T1000 (cell line): ENCODE measurements around the gene M1AP.

Experiments
- DNase-seq: peaks from one replicate; lab custom pipeline; 2025; ENCODE audit warnings: mixed read lengths; lab: John Stamatoyannopoulos, UW

The M1AP gene

GRCh38 chr2:74648009-74648443 lies at the start of gene M1AP:
Gene M1AP, minus strand, starts transcription at chr2:74648330. Its CDS starts 8,055 bp downstream, at chr2:74640275.
- DNase-seq, result no peak

DNA sequence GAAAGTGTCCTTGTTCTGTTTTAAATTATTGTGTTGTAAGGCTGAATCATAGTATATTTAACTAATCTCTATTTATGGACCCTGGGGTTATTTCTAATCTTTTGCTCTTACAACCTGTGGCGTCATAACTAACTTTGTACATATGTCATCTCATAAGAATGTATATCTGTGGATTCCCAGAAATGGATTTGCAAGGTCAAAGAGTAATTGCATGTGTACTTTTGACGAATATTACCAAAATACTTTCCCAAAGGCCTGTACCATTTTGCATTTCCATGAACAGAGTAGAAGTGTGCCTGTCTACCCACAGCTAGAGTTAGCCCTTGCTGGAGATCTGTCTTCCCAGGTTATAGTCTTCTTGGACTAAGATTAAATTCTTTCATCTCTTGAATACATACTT lies 48.7 kb upstream of the M1AP start:
- no peak for DNase-seq

- DNase-seq, result no peak
Observed at GRCh38 chr2:74695663-74696062, 47.5 kb upstream of the M1AP start.

GRCh38 chr2:74694281-74694680 lies 46.2 kb upstream of the M1AP start:
- DNase-seq, result no peak

GRCh38 chr2:74693668-74694067 lies 45.5 kb upstream of the M1AP start:
- DNase-seq, result no peak

DNA sequence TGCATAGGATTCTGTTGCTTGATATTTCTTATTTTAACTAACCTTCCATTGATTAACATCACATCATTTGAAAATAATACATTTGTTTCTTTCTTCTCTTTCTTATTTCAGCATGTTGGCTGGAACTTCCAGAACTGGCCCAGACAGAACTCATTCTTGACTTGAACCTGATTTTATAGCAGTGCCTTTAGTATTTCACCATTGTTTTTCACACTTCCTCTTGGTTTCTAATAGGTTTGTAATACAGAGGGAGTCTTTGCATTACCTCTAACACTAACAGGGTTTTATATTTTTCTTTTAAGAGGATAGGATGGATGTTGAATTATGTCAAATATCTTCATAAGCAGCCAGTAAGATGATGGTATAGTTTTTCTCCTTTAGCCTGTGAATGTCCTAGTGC lies 45.1 kb upstream of the M1AP start:
- no peak for DNase-seq

- DNase-seq, result no peak
Observed at GRCh38 chr2:74691929-74692328, 43.8 kb upstream of the M1AP start.

DNA sequence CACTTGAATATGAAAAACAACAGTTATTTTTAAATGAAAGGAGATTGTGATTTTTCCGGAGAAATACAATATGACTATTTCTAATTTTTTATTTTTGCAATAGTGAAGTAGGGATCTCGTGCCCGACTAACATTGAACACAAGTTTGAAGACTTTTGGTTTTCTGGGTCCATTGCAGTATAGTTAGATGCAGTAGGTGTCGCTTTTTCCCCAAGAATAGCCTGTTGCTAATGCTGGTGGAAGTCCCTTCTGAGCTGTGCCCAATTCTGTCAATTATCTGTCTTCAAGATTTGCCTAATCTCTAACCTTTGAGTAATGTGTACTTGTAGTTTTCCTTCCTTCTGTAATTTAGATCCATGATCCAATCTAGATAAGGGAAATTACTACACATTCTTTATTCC lies 42.4 kb upstream of the M1AP start:
- no peak for DNase-seq

DNA sequence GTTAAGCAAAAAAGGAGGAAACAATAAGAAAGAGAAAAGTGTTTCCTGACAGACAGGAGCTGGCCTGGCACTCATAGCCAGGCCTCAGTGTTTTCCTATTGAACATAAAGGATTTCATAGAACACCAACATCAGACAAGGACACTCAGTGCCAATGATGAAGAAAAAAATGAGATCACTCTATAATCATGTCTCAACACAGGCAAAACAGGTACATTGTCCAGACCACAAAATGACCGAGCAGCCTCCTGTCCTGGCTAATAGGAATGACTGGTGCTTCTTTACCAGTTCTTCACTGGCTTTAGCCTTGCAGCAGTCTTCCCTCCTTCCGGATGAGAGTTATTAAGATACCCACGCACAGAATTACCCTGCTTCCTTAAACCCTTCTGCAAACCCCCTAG lies 41.5 kb upstream of the M1AP start:
- no peak for DNase-seq

DNA sequence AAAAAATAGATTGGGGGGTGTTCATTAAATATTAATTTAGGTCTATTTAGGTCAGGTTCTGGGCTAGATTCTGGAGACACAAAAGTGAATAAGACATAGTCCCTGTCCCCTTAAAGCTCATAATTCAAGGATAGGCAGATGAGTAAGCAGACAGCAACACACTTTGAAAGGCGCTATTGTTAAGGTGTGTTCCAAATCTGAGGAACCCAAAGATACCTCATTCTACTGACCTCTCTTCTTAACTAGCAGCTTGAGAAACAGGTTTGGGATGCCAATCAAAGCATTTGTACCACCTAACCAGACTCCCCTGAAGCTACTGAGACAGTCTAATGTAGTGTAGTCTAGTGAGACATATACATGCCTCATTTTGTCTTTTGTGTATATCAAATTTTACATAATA lies 40.8 kb upstream of the M1AP start:
- DNase-seq, result no peak

DNA sequence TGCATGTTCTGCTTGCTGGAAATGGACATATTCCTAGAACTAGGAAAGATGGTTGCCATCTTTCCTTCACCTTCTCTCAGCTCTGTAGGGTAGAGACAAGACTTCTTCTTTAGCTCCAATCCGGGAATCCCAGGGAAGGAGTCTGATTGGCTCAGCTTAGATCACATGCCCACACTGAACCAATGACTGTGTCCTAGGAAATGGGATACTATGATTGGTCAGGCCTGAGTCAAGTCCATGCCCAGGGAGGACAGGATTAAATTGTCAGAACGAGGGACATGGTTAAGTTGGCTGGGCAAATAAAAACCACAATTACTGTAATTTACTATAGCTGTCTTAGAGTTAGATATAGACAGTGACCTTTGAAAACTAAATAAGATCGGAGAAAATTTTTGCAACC lies 37.3 kb upstream of the M1AP start:
- DNase-seq, result no peak

DNA sequence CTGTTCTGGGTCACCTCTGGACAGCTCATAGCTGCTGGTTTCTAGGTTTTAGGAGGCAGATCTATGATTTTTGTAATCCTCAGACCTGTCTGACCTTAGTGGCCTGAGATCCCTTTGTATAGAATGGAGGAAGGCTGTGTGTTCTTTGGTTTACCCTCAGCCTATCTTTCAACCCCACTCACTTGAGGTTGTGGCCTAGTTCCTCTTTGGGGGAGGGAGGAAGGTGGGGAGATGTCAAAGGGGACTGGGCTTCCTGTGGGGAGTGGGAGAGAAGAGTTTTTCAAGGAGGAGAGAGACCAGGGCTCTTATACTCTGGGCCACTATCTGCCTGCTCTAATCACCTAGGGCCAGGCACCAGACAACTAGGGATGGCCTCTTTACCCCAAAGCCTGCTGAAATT lies 34.4 kb upstream of the M1AP start:
- DNase-seq, result no peak

DNA sequence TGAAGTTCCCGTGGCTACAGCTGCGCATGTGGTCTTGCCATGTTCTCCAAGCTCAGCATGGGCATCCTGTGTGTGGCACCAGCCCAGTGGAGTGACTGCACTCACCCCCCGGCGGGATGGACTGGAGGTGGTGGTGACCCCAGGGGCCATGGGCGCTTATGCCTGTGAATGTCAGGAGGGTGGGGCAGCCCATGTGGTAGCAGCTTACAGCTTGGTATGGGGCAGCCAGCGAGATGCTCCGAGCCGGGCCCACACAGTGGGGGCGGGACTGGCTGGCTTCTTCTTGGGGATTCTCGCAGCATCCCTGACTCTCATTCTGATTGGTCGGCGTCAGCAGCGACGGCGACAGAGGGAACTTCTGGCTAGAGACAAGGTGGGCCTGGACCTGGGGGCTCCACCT lies 31.5 kb upstream of the M1AP start:
- no peak for DNase-seq

DNA sequence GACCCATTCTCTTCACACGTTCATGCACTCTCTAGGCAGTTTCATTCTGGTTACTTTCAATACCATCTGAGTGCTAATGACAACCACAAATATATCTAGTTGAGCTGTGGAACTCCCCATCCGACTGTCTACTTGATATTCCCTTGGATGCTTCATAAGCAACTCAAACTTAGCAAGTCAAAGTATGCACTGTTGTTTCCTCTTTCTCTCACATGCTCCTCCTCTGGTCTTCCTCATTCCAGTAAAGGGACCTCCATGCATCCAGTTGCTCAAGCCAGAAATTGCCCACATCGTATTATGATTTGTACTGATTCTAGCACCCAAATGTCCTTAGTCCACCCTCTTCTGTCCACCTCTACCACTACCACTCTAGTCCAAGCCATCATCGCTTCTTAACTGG lies 28.2 kb upstream of the M1AP start:
- no peak for DNase-seq

GRCh38 chr2:74675090-74675489 lies 27.0 kb upstream of the M1AP start:
- DNase-seq, result no peak

- no peak for DNase-seq
Observed at GRCh38 chr2:74673826-74674528, 25.8 kb upstream of the M1AP start.

- peak; percentile 19 for DNase-seq
Observed at GRCh38 chr2:74671479-74671878, 23.3 kb upstream of the M1AP start.

GRCh38 chr2:74670263-74670662 lies 22.1 kb upstream of the M1AP start:
- DNase-seq, result no peak

DNA sequence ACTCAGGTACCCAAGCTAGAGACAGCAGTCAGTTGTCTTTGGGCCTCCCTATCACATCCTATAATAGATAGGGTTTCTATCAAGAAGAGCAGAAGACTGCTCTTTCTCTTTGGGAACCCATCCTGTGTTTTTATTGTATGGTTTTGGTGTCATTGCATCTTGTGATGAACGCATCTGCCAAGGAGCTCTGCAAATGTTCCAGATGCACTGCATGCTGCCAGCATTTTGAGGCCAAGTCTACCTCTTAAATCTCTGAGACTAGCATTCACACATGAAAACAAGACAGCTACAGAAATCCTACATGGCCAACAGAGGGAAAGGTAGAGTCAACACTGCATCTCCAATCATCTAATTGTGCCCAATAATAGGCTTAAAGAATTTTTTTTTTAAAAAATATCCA lies 20.0 kb upstream of the M1AP start:
- no peak for DNase-seq

- DNase-seq, result no peak
Observed at GRCh38 chr2:74659462-74659861, 11.3 kb upstream of the M1AP start.

DNA sequence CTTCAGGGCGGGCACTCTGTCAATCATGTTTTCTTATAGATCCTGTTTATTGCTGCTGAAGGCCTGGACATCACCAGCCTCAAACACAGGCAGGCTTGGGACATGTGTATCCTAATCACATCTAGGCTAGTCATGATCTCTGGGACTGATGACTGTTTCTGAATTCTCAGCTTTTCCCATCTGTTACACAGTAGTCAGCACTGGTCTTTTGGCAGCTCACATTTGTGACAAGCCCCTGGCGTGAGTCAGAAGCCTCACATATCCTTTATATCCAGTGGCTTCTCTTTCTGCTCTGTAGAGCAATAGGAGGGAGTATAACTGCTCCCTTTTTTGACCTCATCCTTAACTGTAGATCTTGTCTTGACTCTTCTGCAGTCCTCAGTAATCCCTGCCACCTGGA lies 10.4 kb upstream of the M1AP start:
- DNase-seq, result no peak

GRCh38 chr2:74655579-74655978 lies 7.4 kb upstream of the M1AP start:
- no peak for DNase-seq

- DNase-seq, result peak; percentile 94
Observed at GRCh38 chr2:74653985-74654882, 6.1 kb upstream of the M1AP start, which contains the start of gene SEMA4F. Gene SEMA4F, plus strand, starts transcription at chr2:74654247. Its CDS starts 130 bp downstream, at chr2:74654377.
